Psoas muscle (tissue), 8 donors: ENCODE data around the gene DDIT3. TPM values are rescaled to one million over a fixed set of nuclear protein-coding genes. Genes with fewer than 3 reads are reported as not detected.

ENCODE experiments used
- ATAC-seq, 4 donors: fragments of 200-7000 bp; cut with Tn5 transposase; one replicate each; pipeline ENCODE4 v1.9.1; 2020; ENCODE audit warnings: moderate library complexity in 3 of 4, mild to moderate bottlenecking in 2 of 4
- DNase-seq, 2 donors: peaks; one replicate each; pipeline ENCODE4 v3.0.0-alpha.2; 2020
- H3K27ac ChIP-seq: fragments of 200-600 bp; one replicate; pipeline ENCODE4 v1.8.0; 2022
- H3K27me3 ChIP-seq, 3 donors: fragments of 200-600 bp in 1 of 3; one replicate each; pipeline versions ENCODE4 v1.6.1 to v1.8.0; 2013 to 2022; ENCODE audit warnings: low read length in 2 of 3, mild to moderate bottlenecking in 2 of 3, moderate library complexity in 1 of 3; ENCODE audit not compliant: insufficient read depth in 3 of 3
- H3K36me3 ChIP-seq, 2 donors: fragments of 200-600 bp in 1 of 2; one replicate each; pipeline versions ENCODE4 v1.6.1 to v1.8.0; 2013 to 2022; ENCODE audit warnings: low read depth in 1 of 2, mild to moderate bottlenecking in 1 of 2, moderate library complexity in 1 of 2; ENCODE audit not compliant: insufficient read depth in 1 of 2
- H3K4me1 ChIP-seq: fragments of 200-600 bp; one replicate; pipeline ENCODE4 v1.8.0; 2022
- H3K4me3 ChIP-seq: fragments of 200-600 bp; one replicate; pipeline ENCODE4 v1.8.0; 2022; ENCODE audit warnings: mild to moderate bottlenecking
- H3K9me3 ChIP-seq: fragments of 200-600 bp; one replicate; pipeline ENCODE4 v1.8.0; 2022
- CTCF ChIP-seq: fragments of 200-600 bp; IDR thresholded peaks from one replicate; pipeline ENCODE4 v1.8.0; 2022; ENCODE audit warnings: antibody characterized with exemption
- WGBS, 3 donors: extraction: QIAGEN DNeasy Blood & Tissue Kit; methylation state at CpG; one replicate each; pipeline versions ENCODE4 v1.1.6 to v1.1.7; 2013; 5-methylcytosine and 5-hydroxymethylcytosine counted together
- intact Hi-C, 2 donors: fragments of 100-400 bp; cut with DNase I; formaldehyde crosslinking; loops; one replicate each; pipeline versions ENCODE4 v1.11.0 to v1.14.2; 2022
- polyA plus RNA-seq, 3 donors: library from polyadenylated mRNA; stranded (reverse); fragments of 200-250 nt; gene quantifications; one replicate each; pipeline ENCODE4 v1.2.3, GENCODE V29; 2013
- total RNA-seq, 4 donors: library from RNA; stranded (reverse); fragmentation: NEBNext Ultra II Directional in 2 of 4; extraction: Animal tissue kit (Norgen Biotek cat#: 25700) in 2 of 4; gene quantifications; one replicate each; pipeline versions ENCODE4 v1.2.1 to v1.2.4, GENCODE V29; 2021 to 2023
- donor health status: healthy with polysubstance abuse.
- donor health status: DM: no; HTN: no; CAD: no; lungs with moderate emphysema.
- donor health status: Bipolar disorder and iron deficiency.
- donor health status: healthy.
- donor health status: DM: yes; HTN: yes; CAD: no.
- donor health status: DM: no; HTN: no; CAD: no.
- donor health status: DM: no; HTN: no; CAD: no.
- donor health status: DM: yes; HTN: yes; CAD: no.

Gene DDIT3
- total and polyA plus RNA-seq, 7 donors, result 11.1 to 224 (median 59.5) TPM

- Histone ChIP-seq H3K9me3 (no peaks in the 10 kb centered on the region), H3K36me3 (no peaks in the 10 kb centered on the region), H3K4me3 (peak overlapping the region; percentile 36), H3K4me1 (peaks cover 13% of the 10 kb centered on the region), H3K27ac (no peak overlapping the region), H3K27me3 (peaks cover 0 to 49% (median 18%) of the 10 kb centered on the region in 3 donors)
- ATAC-seq (no peak), DNase-seq (no peak)
- WGBS, 3 donors, result 79 to 91% (median 80%) methylated on average over 12 to 15 of the region's 15 CpGs
- TF ChIP-seq CTCF, result no peak
- intact Hi-C loops, result no loop called here
Measured at GRCh38 chr12:57476993-57477709, 43.2 kb downstream of the DDIT3 start.

DNA sequence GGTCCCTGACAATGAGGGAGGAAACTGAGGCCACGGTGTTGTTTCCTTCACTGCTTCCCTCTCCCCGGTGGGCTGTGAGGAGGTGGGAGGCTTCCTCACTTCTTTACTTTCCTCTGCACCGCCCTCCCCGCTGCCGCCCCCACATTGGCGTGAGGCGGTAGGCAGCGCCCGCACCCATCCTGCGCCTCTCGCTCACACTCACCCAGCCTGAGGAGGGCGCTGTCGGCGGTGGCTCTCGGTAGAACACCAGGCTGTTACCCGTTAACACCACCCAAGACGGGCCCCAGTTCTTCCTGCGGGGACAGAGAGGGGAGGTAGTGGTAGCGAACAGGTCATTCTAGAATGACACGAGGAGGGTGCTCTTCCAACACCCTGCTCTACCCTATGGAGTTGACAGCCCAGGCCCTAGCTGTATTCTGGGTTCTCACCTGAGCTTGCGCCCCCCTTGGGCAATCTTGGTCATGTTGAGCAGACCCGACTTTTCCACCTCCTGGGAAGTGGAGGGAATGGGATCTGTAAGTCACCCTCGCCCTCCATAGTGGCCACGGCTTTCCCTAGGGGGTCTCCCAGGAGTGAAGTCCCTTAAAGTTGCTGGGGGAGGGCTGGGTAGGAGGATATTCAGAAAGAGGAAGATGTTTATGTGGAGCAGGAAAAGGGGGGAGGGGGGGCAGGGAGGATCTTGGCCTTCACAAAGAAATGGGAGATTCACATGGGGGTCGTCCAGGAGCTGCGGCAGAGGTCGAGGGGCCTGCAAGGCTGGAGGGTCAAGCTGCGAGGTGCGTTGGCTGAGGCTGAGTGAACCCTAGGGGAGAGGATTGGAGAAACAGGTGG, 43.9 kb downstream of the DDIT3 start:
- peaks cover 0 to 54% (median 18%) of the 10 kb centered on the region in 3 donors for H3K27me3 ChIP-seq
- no peak for TF ChIP-seq CTCF
- no peak overlapping the region for H3K27ac ChIP-seq
- ATAC-seq, result peak in 3 of 4 donors; percentile 2 to 38 (median 2)
- intact Hi-C loops, result no loop called here
- no peaks in the 10 kb centered on the region for H3K36me3 ChIP-seq
- DNase-seq, result no peak
- no peaks in the 10 kb centered on the region for H3K9me3 ChIP-seq
- H3K4me1 ChIP-seq, result peaks cover 13% of the 10 kb centered on the region
- WGBS, 3 donors, result 24 to 27% (median 27%) methylated on average over 26 to 29 of the region's 29 CpGs
- H3K4me3 ChIP-seq, result peak overlapping the region; percentile 64

GRCh38 chr12:57475271-57476161, 44.8 kb downstream of the DDIT3 start:
- WGBS, 3 donors, result 3 to 8% (median 6%) methylated on average over 66 to 84 of the region's 84 CpGs
- Histone ChIP-seq H3K4me1 (peaks cover 13% of the 10 kb centered on the region), H3K27me3 (peaks cover 0 to 60% (median 18%) of the 10 kb centered on the region in 3 donors)

More at GRCh38 chr12:57475271-57476161, 44.8 kb downstream of the DDIT3 start:
- no peaks in the 10 kb centered on the region for H3K36me3 ChIP-seq
- intact Hi-C loops, result no loop called here
- no peak overlapping the region for H3K27ac ChIP-seq
- ATAC-seq (peak; percentile 56 to 74 (median 69)), DNase-seq (peak in 1 of 2 donors; percentile 41)
- TF ChIP-seq CTCF, result no peak
- H3K4me3 ChIP-seq, result peak overlapping the region; percentile 64
- H3K9me3 ChIP-seq, result no peaks in the 10 kb centered on the region
